ENCODE measurements around the gene ANKRD31.

DNA sequence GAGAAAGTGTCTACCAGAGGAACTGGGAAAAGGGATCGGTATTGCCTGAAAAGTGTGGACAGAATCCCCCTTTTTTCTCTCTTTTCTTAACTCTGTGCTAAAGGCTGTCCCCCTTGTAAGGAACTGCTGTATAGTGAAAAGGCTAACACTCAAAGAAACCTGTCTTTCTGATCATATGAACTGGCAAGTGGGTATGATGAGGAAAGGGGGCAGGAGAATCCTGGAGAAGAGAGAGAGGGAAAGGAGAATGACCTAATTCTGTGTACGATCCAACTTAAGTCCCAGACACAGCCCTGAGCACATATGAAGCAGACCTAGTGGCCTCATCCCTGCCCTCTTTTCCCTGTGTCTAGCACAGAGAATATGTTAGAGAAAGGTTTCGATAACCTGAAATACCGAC, 967 bp downstream of the ANKRD31 start:
- TF ChIP-seq, protein P1, sequence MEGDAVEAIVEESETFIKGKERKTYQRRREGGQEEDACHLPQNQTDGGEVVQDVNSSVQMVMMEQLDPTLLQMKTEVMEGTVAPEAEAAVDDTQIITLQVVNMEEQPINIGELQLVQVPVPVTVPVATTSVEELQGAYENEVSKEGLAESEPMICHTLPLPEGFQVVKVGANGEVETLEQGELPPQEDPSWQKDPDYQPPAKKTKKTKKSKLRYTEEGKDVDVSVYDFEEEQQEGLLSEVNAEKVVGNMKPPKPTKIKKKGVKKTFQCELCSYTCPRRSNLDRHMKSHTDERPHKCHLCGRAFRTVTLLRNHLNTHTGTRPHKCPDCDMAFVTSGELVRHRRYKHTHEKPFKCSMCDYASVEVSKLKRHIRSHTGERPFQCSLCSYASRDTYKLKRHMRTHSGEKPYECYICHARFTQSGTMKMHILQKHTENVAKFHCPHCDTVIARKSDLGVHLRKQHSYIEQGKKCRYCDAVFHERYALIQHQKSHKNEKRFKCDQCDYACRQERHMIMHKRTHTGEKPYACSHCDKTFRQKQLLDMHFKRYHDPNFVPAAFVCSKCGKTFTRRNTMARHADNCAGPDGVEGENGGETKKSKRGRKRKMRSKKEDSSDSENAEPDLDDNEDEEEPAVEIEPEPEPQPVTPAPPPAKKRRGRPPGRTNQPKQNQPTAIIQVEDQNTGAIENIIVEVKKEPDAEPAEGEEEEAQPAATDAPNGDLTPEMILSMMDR (conservative IDR thresholded peaks at IDR 0.05; ENCODE audit: low read depth, low read length): no peak
- no peak for TF ChIP-seq EZH2 (IDR thresholded peaks at IDR 0.05; ENCODE audit: borderline replicate concordance, low read depth, low read length, poor library complexity, severe bottlenecking)

All from A673 (cell line).